HG03280 (cell line): ENCODE measurements around the gene MMP11.

Experiments used
- ATAC-seq: cut with Tn5 transposase; IDR thresholded peaks from one replicate; pipeline ENCODE4 v1.9.1; 2021; ENCODE audit warnings: mild to moderate bottlenecking, moderate library complexity; ENCODE audit not compliant: unreplicated experiment

The MMP11 gene

DNA sequence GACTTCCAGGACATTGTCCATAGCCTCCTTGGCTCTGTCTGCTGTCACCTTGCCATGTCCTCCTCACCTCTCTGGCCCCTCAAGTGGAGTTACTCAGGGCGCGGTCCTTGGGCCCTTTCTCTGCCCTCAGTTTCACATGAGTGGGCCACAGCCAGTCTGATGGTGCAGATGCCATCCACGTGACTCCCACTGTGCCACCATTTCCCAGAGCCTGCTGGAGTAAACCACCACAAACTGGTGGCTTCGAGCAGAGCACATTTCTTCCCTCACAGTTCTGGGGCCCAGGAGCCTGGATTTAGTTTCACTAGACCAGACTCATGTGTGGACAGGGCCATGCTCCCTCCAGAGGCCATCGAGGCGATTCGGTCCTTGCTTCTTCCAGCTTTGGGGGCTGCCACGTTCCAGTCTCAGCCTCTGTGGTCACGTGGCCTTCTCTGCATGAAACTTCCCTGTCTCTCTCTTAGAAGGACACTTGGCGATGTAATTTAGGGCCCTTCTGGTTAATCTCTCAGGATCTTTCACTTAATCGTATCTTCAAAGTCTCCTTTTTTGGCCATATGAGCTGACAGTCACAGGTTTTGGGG is 28.7 kb downstream of the MMP11 start:
- ATAC-seq = no peak

GRCh38 chr22:23801886-23802377 is 29.3 kb downstream of the MMP11 start:
- ATAC-seq = no peak

- no peak for ATAC-seq
These were observed 30.6 kb downstream of the MMP11 start for GRCh38 chr22:23803001-23803819.

GRCh38 chr22:23804781-23805291 is 32.2 kb downstream of the MMP11 start:
- no peak for ATAC-seq

GRCh38 chr22:23806837-23807236 is 34.2 kb downstream of the MMP11 start:
- ATAC-seq = no peak

DNA sequence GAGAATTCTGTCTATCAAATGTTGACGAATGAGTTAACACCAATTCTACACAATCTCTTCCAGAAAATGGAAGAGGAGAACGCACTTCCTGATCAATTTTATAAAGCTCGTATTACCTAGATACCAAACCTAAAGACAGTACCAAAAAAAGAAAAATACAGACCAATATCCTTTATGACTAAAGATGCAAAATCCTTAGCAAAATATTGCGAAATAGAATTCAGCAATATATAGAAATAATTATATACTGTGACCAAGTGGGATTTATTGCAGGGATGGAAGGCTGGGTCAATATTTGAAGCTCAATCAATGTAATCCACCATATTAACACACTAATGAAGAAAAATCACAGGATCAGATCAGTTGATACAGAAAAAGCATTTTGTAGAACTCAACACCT is 39.7 kb downstream of the MMP11 start:
- ATAC-seq = no peak

DNA sequence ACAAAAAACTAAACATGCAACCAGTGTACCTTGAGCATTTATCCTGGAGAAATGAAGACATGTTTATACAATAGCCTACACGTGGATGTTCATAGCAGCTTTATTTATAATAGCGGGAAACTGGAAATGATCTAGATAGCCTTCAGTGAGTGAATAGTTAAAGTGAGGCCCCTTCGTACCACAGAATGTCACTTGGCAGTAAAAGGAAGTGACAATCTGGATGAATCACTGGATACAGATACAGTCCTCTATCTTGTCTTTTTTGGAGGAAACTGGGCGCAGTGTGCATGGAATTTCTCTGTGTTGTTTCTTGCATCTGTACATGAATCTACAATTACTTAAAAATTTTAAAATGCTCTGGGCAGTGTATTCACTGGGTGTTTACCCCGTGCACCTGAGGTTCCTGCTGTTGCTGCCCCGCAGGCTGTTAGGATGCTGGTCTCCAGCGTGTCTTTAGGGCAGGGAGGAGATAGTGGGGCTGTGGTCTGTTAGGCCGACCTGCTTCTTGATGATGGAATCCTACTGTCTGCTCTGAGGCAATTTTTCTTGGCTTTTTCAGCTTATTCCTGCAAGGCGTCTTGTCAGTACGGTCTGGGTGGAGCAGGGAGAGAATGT is 43.0 kb downstream of the MMP11 start:
- no peak for ATAC-seq

GRCh38 chr22:23816156-23816976 is 43.7 kb downstream of the MMP11 start:
- ATAC-seq = no peak

DNA sequence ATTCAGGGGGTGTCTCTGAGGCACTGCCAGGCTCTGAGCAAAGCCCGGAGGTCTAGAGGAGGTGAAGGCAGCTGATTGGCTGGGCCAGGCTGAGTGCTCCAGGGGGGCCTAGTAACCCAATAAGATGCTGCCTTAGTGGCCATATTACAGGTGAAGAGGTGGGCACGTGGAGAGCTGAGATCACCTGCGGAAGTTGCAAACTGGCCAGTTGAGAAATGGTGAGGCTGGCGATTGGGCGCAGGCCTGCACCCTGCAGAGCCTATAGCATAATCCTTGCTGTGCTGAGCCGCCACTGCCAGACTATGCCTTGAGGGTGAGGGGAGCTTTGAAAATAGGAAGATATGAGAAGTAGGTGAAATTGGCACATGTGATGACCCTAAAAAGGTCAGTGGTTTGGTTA is 44.5 kb downstream of the MMP11 start:
- no peak for ATAC-seq

DNA sequence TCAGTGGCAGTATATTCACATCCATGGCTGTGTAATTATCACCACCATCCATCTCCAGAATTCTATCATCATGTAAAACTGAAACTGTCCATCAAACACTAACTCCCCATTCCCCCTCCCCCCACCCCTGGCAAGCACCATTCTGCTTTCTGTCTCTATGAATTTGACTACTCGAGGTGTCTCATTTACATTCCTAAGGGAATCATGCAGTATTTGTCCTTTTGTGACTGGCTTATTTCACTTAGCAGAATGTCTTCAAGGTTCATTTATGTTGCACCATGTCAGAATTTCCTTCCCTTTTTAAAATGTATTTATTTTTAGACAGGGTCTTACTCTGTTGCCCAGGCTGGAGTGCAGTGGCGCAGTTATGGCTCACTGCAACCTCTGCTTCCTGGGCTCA is 45.9 kb downstream of the MMP11 start:
- no peak for ATAC-seq

DNA sequence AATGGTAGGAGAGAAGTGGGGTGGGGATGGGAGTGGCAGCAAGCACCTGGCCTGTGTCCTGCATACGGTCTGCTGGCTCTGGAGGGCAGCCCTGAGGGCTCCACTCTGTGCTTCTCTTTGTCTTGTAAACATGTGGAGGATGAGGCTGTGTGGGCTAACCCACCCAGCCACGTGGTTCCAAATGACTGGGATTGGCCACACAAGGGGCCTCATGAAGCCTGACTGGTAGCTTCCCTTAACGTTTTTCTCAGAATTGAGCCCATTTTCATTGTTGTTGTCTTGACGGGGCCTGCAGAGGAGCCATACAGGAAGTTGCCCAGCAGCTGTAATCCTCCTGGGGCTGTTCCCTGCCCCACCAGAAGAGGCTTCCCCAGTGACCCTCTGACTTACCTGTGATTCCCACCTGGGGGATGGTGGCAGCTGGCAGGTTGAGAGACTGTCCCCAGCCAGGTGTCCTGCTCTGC is 48.1 kb downstream of the MMP11 start:
- no peak for ATAC-seq

GRCh38 chr22:23822101-23822671 is 49.5 kb downstream of the MMP11 start:
- no peak for ATAC-seq

DNA sequence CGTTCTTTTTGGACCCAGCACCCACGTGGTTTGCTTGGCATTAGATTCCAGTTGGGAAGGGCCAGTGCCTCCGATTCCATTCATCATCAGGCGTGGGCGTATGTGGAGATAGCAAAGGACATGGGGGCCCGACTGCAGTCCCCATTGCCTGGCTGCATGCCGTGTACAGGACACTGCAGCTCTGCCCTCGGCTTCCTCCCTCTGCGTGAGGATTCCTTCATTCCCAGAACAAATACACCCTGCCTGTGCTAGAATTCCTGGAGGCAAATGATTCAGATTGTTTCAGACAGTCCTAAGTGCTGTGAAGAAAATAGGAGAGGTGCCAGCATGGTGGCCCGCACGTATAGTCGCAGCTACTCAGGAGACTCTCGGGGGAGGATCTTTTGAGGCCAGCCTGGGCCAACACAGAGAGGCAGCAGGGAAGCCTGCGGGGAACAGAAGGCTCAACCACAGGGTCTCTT is 50.7 kb downstream of the MMP11 start:
- ATAC-seq = no peak

GRCh38 chr22:23824476-23825245 is 52.0 kb downstream of the MMP11 start:
- ATAC-seq = no peak

DNA sequence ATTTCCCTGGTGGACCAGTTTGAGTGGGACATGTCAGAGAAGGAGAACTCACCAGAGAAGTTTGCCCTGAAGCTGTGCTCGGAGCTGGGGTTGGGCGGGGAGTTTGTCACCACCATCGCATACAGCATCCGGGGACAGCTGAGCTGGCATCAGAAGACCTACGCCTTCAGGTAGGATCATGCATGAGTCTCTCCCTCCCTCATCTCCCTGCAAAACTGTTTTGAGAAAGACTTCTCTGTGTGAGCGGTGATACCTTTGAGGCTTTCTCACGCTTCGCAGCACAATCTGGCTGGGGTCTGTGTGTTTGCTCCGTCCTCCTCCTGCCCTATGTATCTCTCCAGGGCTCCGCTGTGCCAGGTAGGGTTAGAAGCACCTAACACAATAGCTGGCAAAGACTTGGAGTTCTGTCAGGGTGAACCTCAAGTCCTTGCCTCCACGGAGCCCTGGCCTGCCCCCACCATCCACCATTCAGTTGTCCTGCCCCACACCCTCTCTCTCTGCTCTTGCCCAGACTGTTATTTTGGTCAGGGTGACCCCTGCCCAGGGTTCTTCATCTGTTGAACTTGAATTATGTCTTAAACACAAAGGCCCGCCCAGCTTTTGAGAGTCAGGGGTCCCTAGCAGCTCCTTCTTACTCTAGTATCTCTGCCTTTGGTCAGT is 52.7 kb downstream of the MMP11 start:
- ATAC-seq = no peak

DNA sequence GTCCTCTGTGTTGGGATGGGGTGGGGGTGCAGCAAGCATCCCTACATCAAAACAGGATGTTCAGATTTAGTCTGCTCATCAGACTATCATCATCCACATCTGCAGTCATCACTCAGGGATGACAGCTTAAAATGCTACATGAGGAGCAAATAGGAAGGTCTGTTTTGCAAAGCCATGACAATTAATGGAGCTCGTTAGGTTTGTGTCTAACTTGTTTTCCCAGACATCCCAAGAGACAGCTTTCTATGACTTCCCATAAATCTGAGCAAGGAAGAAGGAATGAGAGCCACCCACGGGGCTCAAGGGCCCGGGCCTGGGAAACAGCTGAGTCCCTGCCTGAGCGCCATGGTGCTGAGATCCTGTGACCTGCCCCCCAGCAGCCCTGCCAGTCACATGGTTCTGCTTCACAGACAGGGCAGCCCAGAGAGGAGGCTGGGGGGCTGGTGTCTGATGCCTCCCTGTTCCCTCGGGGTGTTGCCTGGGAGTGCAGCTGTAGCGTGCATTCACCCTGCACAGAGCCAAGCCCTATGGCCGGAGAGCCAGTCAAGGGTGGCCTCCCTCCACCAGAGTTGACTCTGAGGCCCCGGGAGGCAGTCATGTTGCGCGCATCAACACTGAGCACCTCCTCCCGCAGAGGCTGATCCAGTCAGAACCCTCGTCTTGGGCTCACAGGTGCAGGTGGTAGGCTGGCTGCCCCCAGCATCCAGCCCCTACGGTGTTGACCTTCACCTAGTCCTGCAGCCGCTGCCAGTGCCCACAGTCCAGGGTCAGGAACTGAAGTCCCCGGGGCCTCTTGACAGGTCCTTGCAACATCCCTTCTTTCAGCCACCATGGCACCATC is 54.1 kb downstream of the MMP11 start:
- no peak for ATAC-seq

DNA sequence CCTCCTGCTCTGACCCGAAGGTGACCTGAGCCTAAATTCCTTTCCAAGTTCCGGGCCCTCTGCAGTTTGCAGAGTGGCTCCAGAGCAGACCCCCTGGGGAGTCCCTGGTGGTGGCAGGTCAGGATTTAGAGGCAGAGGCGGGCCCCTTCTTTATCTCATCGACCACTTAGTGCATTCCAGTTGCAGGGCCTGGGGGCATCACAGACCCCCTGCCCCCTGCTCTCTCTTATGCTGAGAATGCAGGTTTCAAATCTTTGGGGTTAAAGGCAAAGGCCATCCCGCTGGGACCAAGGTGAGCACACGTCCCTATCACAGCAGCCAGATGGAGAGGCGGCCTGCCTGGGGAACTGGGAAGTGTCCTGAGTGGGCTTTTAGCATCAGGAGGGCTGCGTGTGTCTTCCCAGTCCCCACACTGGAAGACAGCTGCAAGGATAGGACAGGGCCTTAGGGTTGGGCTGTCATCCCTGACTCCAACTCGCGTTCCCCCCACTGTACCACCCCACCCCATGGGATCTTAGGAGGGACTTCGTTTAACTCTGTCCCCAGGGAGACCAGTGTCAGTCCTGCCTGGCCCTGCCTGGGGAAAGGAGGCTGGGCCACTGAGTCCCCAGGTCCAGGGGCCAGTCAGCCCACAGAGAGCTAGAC is 54.8 kb downstream of the MMP11 start:
- ATAC-seq = no peak
